HCT116 (cell line): Measurements from ENCODE around the gene IGSF11. TPM values are rescaled to one million over a fixed set of nuclear protein-coding genes. Genes with fewer than 3 reads are reported as not detected.

ENCODE experiments used
- ATAC-seq: fragments of 200-7000 bp; cut with Tn5 transposase; 2 replicates; pipeline ENCODE4 v1.9.1; 2020; ENCODE audit warnings: mild to moderate bottlenecking, moderate library complexity
- BruUV-seq: library from RNA; stranded (reverse); fragments of 400-500 nt; replicated peaks from 2 replicates; lab custom pipeline; 2021; lab: Mats Ljungman, UMichigan
- CTCF ChIA-PET: fragments of 300-600 bp; sonication (Branson Sonifier 250); formaldehyde crosslinking; loops from one replicate; lab custom pipeline; 2021; ENCODE audit warnings: antibody characterized with exemption; lab: Charles Lee
- POLR2A ChIA-PET: fragments of 300-600, 350-600 bp; sonication (Branson Sonifier 250); formaldehyde crosslinking; loops from one replicate; lab custom pipeline; 2021; ENCODE audit warnings: antibody characterized with exemption; lab: Charles Lee
- RAD21 ChIA-PET, 2 experiments: fragments of 300-600 bp; sonication (Branson Sonifier 250); formaldehyde crosslinking; loops; one replicate each; lab custom pipeline; 2023; ENCODE audit warnings: low total read pairs in 2 of 2; ENCODE audit not compliant: uncharacterized antibody in 2 of 2, unreplicated experiment in 2 of 2, low non-redundant PET in 1 of 2; lab: Charles Lee
- DNase-seq: peaks from one replicate; pipeline ENCODE4 v3.0.0-alpha.2; 2010; ENCODE audit warnings: low read depth, low spot score
- H2AFZ ChIP-seq: fragments of 200-600 bp; shearing (Covaris generic), sonication (generic); 2 replicates; pipeline ENCODE4 v1.6.1; 2017; ENCODE audit warnings: low read depth, mixed run types, mixed read lengths, antibody characterized with exemption, low read length; ENCODE audit not compliant: poor library complexity, severe bottlenecking
- H3K27ac ChIP-seq: 2 replicates; pipeline ENCODE4 v1.5.1; 2012; ENCODE audit warnings: low read depth, low read length
- H3K27me3 ChIP-seq: fragments of 200-600 bp; sonication (generic); 2 replicates; pipeline ENCODE4 v1.6.1; 2016; ENCODE audit warnings: mixed run types, low read length, mixed read lengths; ENCODE audit not compliant: insufficient read depth
- H3K36me3 ChIP-seq, 2 experiments: fragments of 200-500 bp in 1 of 2; fragments of 200-600 bp in 1 of 2; sonication (Bioruptor generic) in 1 of 2; sonication (generic) in 1 of 2; 2 replicates each; pipeline versions ENCODE4 v1.5.1 to v1.6.1; 2014 to 2016; ENCODE audit warnings: low read length in 2 of 2, inconsistent platforms in 1 of 2, mixed read lengths in 1 of 2, mixed run types in 1 of 2; ENCODE audit not compliant: insufficient read depth in 2 of 2, control insufficient read depth in 1 of 2
- H3K4me1 ChIP-seq, 2 experiments: fragments of 200-600 bp in 1 of 2; sonication (generic) in 1 of 2; 2 replicates each; pipeline versions ENCODE4 v1.5.1 to v1.6.1; 2012 to 2017; ENCODE audit warnings: low read length in 2 of 2, inconsistent platforms in 1 of 2, mild to moderate bottlenecking in 1 of 2, mixed read lengths in 1 of 2, mixed run types in 1 of 2, moderate library complexity in 1 of 2; ENCODE audit not compliant: insufficient read depth in 2 of 2, control insufficient read depth in 1 of 2
- H3K4me2 ChIP-seq: fragments of 200-600 bp; sonication (generic); 2 replicates; pipeline ENCODE4 v1.6.1; 2017; ENCODE audit warnings: mixed run types, low read length, mixed read lengths
- H3K4me3 ChIP-seq, 2 experiments: fragments of 200-600 bp in 1 of 2; sonication (generic) in 1 of 2; replicated peaks in 1 of 2; 2 replicates each; pipeline ENCODE4 v1.5.1; 2011 to 2016; ENCODE audit warnings: low read length in 2 of 2, control low read depth in 1 of 2, low read depth in 1 of 2, mild to moderate bottlenecking in 1 of 2, mixed read lengths in 1 of 2, mixed run types in 1 of 2
- H3K79me2 ChIP-seq: fragments of 200-600 bp; sonication (generic); 2 replicates; pipeline ENCODE4 v1.6.1; 2017; ENCODE audit warnings: mild to moderate bottlenecking, mixed run types, low read length, moderate library complexity, mixed read lengths; ENCODE audit not compliant: insufficient read depth
- H3K9ac ChIP-seq: fragments of 200-600 bp; sonication (generic); 2 replicates; pipeline ENCODE4 v1.6.1; 2016; ENCODE audit warnings: low read length, mixed read lengths
- H3K9me2 ChIP-seq: fragments of 200-600 bp; sonication (generic), shearing (Covaris generic); 2 replicates; pipeline ENCODE4 v1.6.1; 2017; ENCODE audit warnings: mixed run types, mild to moderate bottlenecking, moderate library complexity; ENCODE audit not compliant: insufficient read depth
- H3K9me3 ChIP-seq, 2 experiments: fragments of 200-500 bp in 1 of 2; fragments of 200-600 bp in 1 of 2; sonication (Bioruptor generic) in 1 of 2; sonication (generic) in 1 of 2; 2 replicates each; pipeline ENCODE4 v1.6.1; 2014 to 2017; ENCODE audit warnings: low read length in 2 of 2, mixed read lengths in 2 of 2, inconsistent platforms in 1 of 2, low read depth in 1 of 2, mild to moderate bottlenecking in 1 of 2, mixed run types in 1 of 2, moderate library complexity in 1 of 2; ENCODE audit not compliant: control insufficient read depth in 1 of 2, insufficient read depth in 1 of 2
- H4K20me1 ChIP-seq: fragments of 200-600 bp; sonication (generic), shearing (Covaris generic); 2 replicates; pipeline ENCODE4 v1.6.1; 2017; ENCODE audit warnings: mixed run types, mild to moderate bottlenecking, moderate library complexity; ENCODE audit not compliant: insufficient read depth
- CBX3 ChIP-seq: IDR thresholded peaks from 2 replicates; pipeline ENCODE4 v1.6.1; 2012; ENCODE audit warnings: low read depth
- CEBPB ChIP-seq: IDR thresholded peaks from 2 replicates; pipeline ENCODE4 v1.6.1; 2012; ENCODE audit warnings: low read depth
- FOSL1 ChIP-seq: IDR thresholded peaks from 2 replicates; pipeline ENCODE4 v1.6.1; 2012; ENCODE audit warnings: low read depth
- MAX ChIP-seq: IDR thresholded peaks from 2 replicates; pipeline ENCODE4 v1.6.1; 2012
- POLR2A ChIP-seq: IDR thresholded peaks from 2 replicates; pipeline ENCODE4 v1.7.0; 2011; ENCODE audit warnings: borderline replicate concordance; ENCODE audit not compliant: insufficient read depth, insufficient read length; ENCODE audit errors: extremely low read depth
- POLR2AphosphoS5 ChIP-seq: IDR thresholded peaks from 2 replicates; pipeline ENCODE4 v1.6.1; 2011; ENCODE audit warnings: mild to moderate bottlenecking, low read depth, low read length, moderate library complexity
- REST ChIP-seq: IDR thresholded peaks from 2 replicates; pipeline ENCODE4 v1.6.1; 2012; ENCODE audit warnings: low read depth
- SIN3A ChIP-seq: IDR thresholded peaks from 2 replicates; pipeline ENCODE4 v1.6.1; 2012; ENCODE audit warnings: low read depth
- SRF ChIP-seq: IDR thresholded peaks from 2 replicates; pipeline ENCODE4 v1.6.1; 2012; ENCODE audit warnings: low read depth
- intact Hi-C: fragments of 100-400 bp; cut with micrococcal nuclease; formaldehyde crosslinking; loops from 2 replicates; pipeline ENCODE4 v1.10.0; 2022
- total RNA-seq: library from RNA; stranded (reverse); gene quantifications from one replicate; pipeline ENCODE4 v1.2.1, GENCODE V29; 2021; ENCODE audit not compliant: unreplicated experiment

The IGSF11 gene
- total RNA-seq, 1 experiment from 2014 or later, result not detected

GRCh38 chr3:118936811-118937210 lies 97.8 kb downstream of the IGSF11 start:
- H3K36me3 ChIP-seq, result no peaks in the 10 kb centered on the region
- POLR2A ChIA-PET, result no interaction called here
- H3K4me1 ChIP-seq, result peaks cover 0 to 9% of the 10 kb centered on the region in 2 experiments; a peak in 2 of 4 replicates
- CTCF ChIA-PET, result no interaction called here
- no peak overlapping the region for H3K9ac ChIP-seq
- RAD21 ChIA-PET, result no interaction called here
- no TSS peak for BruUV-seq
- H3K9me3 ChIP-seq, result no peaks in the 10 kb centered on the region
- H3K27me3 ChIP-seq, result peaks cover 23% of the 10 kb centered on the region; the same call in 1 of the 2 replicates
- ATAC-seq, result no peak
- no peak overlapping the region for H2AFZ ChIP-seq
- H3K4me3 ChIP-seq, result no peak overlapping the region
- no peaks in the 10 kb centered on the region for H3K9me2 ChIP-seq
- TF ChIP-seq REST (no peak), FOSL1 (no peak), SRF (no peak), CEBPB (no peak), MAX (no peak), POLR2A (no peak), SIN3A (no peak), POLR2AphosphoS5 (no peak), CBX3 (no peak)
- no peak for DNase-seq
- no peaks in the 10 kb centered on the region for H4K20me1 ChIP-seq
- intact Hi-C loops, result no loop called here
- H3K4me2 ChIP-seq, result no peak overlapping the region
- no peaks in the 10 kb centered on the region for H3K79me2 ChIP-seq
- H3K27ac ChIP-seq, result no peak overlapping the region
